Esophagus squamous epithelium (tissue), 5 donors: Measurements from ENCODE around the gene SCAMP2. TPM values are rescaled to one million over a fixed set of nuclear protein-coding genes. Genes with fewer than 3 reads are reported as not detected.

Experiments used
- DNase-seq: peaks from one replicate; lab custom pipeline; 2025; lab: John Stamatoyannopoulos, UW
- H3K27ac ChIP-seq, 4 donors: fragments of 200-600 bp; sonication (generic); one replicate each; pipeline ENCODE4 v1.5.1; 2016 to 2019; ENCODE audit warnings: mild to moderate bottlenecking in 1 of 4
- H3K27me3 ChIP-seq, 4 donors: fragments of 200-600 bp; sonication (generic); 1 replicate in 3 of 4; 2 replicates in 1 of 4; pipeline versions ENCODE4 v1.5.1 to v1.6.0; 2017 to 2021; ENCODE audit warnings: antibody characterized with exemption in 1 of 4
- H3K36me3 ChIP-seq, 3 donors: fragments of 200-600 bp; sonication (generic); one replicate each; pipeline ENCODE4 v1.5.1; 2016 to 2019
- H3K4me1 ChIP-seq, 3 donors: fragments of 200-600 bp; sonication (generic); one replicate each; pipeline ENCODE4 v1.5.1; 2017 to 2019
- H3K4me3 ChIP-seq, 4 donors: fragments of 200-600 bp; sonication (generic); 1 replicate in 3 of 4; 2 replicates in 1 of 4; pipeline ENCODE4 v1.5.1; 2016 to 2019; ENCODE audit warnings: mild to moderate bottlenecking in 2 of 4, moderate library complexity in 1 of 4
- H3K9me3 ChIP-seq, 3 donors: fragments of 200-600 bp; sonication (generic); one replicate each; pipeline ENCODE4 v1.5.1; 2016 to 2019
- CTCF ChIP-seq, 6 experiments: fragments of 450-650 bp in 4 of 6; fragments of 200-600 bp in 2 of 6; sonication (generic) in 2 of 6; IDR thresholded peaks; one replicate each; pipeline ENCODE4 v1.5.1; 2016 to 2019; ENCODE audit warnings: antibody characterized with exemption in 6 of 6, mild to moderate bottlenecking in 4 of 6, moderate library complexity in 4 of 6
- POLR2A ChIP-seq, 4 donors: fragments of 450-650 bp; IDR thresholded peaks; one replicate each; pipeline ENCODE4 v1.6.1; 2017; ENCODE audit warnings: antibody characterized with exemption in 4 of 4, mild to moderate bottlenecking in 4 of 4, moderate library complexity in 3 of 4
- WGBS, 2 donors: methylation state at CpG; one replicate each; pipeline ENCODE4 v1.1.5; 2018; 5-methylcytosine and 5-hydroxymethylcytosine counted together
- intact Hi-C: fragments of 100-400 bp; cut with DNase I; formaldehyde crosslinking; loops from one replicate; pipeline ENCODE4 v1.15.0; 2022
- small RNA-seq, 4 donors: library from RNA; depleted of rRNA; stranded (forward); fragments of <200 nt; gene quantifications; one replicate each; pipeline ENCODE3, GENCODE V24; 2016
- total RNA-seq, 4 donors: library from RNA; depleted of rRNA; stranded (reverse); fragments of >200 nt; gene quantifications; one replicate each; pipeline ENCODE4 v1.1.0, GENCODE V29; 2016
- donor health status: DM: yes; HTN: yes; CAD: no.

SCAMP2 gene
- total RNA-seq, 4 donors from 2014 or later = 65.8 to 131 (median 88.7) TPM

GRCh38 chr15:74795966-74796625, 77.1 kb downstream of the SCAMP2 start:
- DNase-seq = no peak
- intact Hi-C loops = no loop called here
- WGBS, 2 donors = 69 to 74% methylated on average over 14 of the region's 14 CpGs
- H3K4me1 ChIP-seq = peaks cover 58 to 97% (median 61%) of the 10 kb centered on the region in 3 donors
- H3K27ac ChIP-seq = peak overlapping the region in 2 of 4 donors; percentile 95 to 99
- H3K27me3 ChIP-seq = no peaks in the 10 kb centered on the region
- no peak overlapping the region for H3K4me3 ChIP-seq
- TF ChIP-seq CTCF (IDR thresholded peaks at IDR 0.05) (no peak), POLR2A (IDR thresholded peaks at IDR 0.05) (no peak)
- peaks cover 7 to 45% (median 9%) of the 10 kb centered on the region in 3 donors for H3K36me3 ChIP-seq
- no peaks in the 10 kb centered on the region for H3K9me3 ChIP-seq

- peak overlapping the region; percentile 61 to 99 (median 81) for H3K27ac ChIP-seq
- H3K36me3 ChIP-seq = peaks cover 0 to 35% (median 0%) of the 10 kb centered on the region in 3 donors
- no peak for TF ChIP-seq POLR2A (IDR thresholded peaks at IDR 0.05)
- TF ChIP-seq CTCF (IDR thresholded peaks at IDR 0.05) = no peak
- WGBS, 2 donors = 93% methylated on average over 7 of the region's 9 CpGs; no CpG with 5 or more reads in 1 of the 2 donors
- no peak overlapping the region for H3K4me3 ChIP-seq
- intact Hi-C loops = no loop called here
- peaks cover 60 to 100% (median 67%) of the 10 kb centered on the region in 3 donors for H3K4me1 ChIP-seq
- no peaks in the 10 kb centered on the region for H3K9me3 ChIP-seq
- H3K27me3 ChIP-seq = no peaks in the 10 kb centered on the region
- DNase-seq = no peak
Measured at GRCh38 chr15:74794970-74795349, 78.2 kb downstream of the SCAMP2 start.

GRCh38 chr15:74794248-74794969, 78.8 kb downstream of the SCAMP2 start:
- intact Hi-C loops = no loop called here
- 37 to 40% methylated on average over 1 to 5 of the region's 9 CpGs for WGBS, 2 donors

More at GRCh38 chr15:74794248-74794969, 78.8 kb downstream of the SCAMP2 start:
- peak overlapping the region; percentile 61 to 99 (median 81) for H3K27ac ChIP-seq
- no peak for DNase-seq
- TF ChIP-seq POLR2A (IDR thresholded peaks at IDR 0.05) = no peak
- no peak for TF ChIP-seq CTCF (IDR thresholded peaks at IDR 0.05)
- H3K27me3 ChIP-seq = no peaks in the 10 kb centered on the region
- no peak overlapping the region for H3K4me3 ChIP-seq
- H3K9me3 ChIP-seq = no peaks in the 10 kb centered on the region
- peaks cover 0 to 30% (median 0%) of the 10 kb centered on the region in 3 donors for H3K36me3 ChIP-seq
- H3K4me1 ChIP-seq = peaks cover 60 to 100% (median 68%) of the 10 kb centered on the region in 3 donors

Small RNAs within 50 kb of the gene (small RNA-seq; reads per million reads assigned to genes)
- gene CPLX3 = 0 reads per million in 4 donors
- 0.18 to 0.68 (median 0.26) reads per million in 4 donors for gene MIR6882

Other genes starting within 250 kb of the SCAMP2 start
- gene EDC3, start 177.3 kb downstream of the SCAMP2 start, total RNA-seq = 10 to 100 TPM in 3 of 4 donors, 1 to 10 TPM in 1; 10.0 to 17.4 (median 13.2) TPM
- 1 to 10 TPM in 1 of 4 donors, under 1 TPM in 1, not detected in 2; 0.18 to 1.1 TPM for gene CYP1A1, start 147.8 kb downstream of the SCAMP2 start, total RNA-seq
- gene CYP1A2, start 124.5 kb downstream of the SCAMP2 start, total RNA-seq = not detected
- gene CSK, start 91.3 kb downstream of the SCAMP2 start, total RNA-seq = 100 to 1,000 TPM in 1 of 4 donors, 10 to 100 TPM in 3; 30.6 to 130 (median 45.2) TPM
- gene LMAN1L, start 60.5 kb downstream of the SCAMP2 start, total RNA-seq = under 1 TPM in 1 of 4 donors, not detected in 3; 0.18 TPM
- under 1 TPM in 1 of 4 donors, not detected in 3; 0.11 TPM for gene CPLX3, start 46.7 kb downstream of the SCAMP2 start, total RNA-seq
- gene ULK3, start 30.2 kb downstream of the SCAMP2 start, total RNA-seq = 100 to 1,000 TPM in 1 of 4 donors, 10 to 100 TPM in 3; 53.3 to 113 (median 60.9) TPM
- 10 to 100 TPM; 26.5 to 51.9 (median 47.9) TPM for gene MPI, start 16.7 kb upstream of the SCAMP2 start, total RNA-seq
- 10 to 100 TPM; 29.3 to 71.8 (median 45.4) TPM for gene FAM219B, start 33.5 kb upstream of the SCAMP2 start, total RNA-seq
- gene COX5A, start 64.7 kb upstream of the SCAMP2 start, total RNA-seq = 100 to 1,000 TPM; 110 to 197 (median 172) TPM
- 10 to 100 TPM in 3 of 4 donors, 1 to 10 TPM in 1; 5.8 to 12.5 (median 12.3) TPM for gene RPP25, start 83.4 kb upstream of the SCAMP2 start, total RNA-seq
- 1 to 10 TPM in 1 of 4 donors, under 1 TPM in 3; 0.57 to 2.0 (median 0.67) TPM for gene SCAMP5, start 122.2 kb upstream of the SCAMP2 start, total RNA-seq
- 10 to 100 TPM; 11.6 to 14.7 (median 12.4) TPM for gene PPCDC, start 150.2 kb upstream of the SCAMP2 start, total RNA-seq